OCI-LY7 (cell line): ENCODE data around the gene STARD7. TPM values are rescaled to one million over a fixed set of nuclear protein-coding genes. Genes with fewer than 3 reads are reported as not detected.
A peak's percentile ranks its signal among the peaks of the same experiment; 100 is the strongest.

Experiments
- BruUV-seq: library from RNA; stranded (reverse); fragments of 400-500 nt; replicated peaks from 2 replicates; lab custom pipeline; 2021; lab: Mats Ljungman, UMichigan
- CTCF ChIA-PET: fragments of 300-600 bp; sonication (Branson Sonifier 250); formaldehyde crosslinking; loops from one replicate; lab custom pipeline; 2022; ENCODE audit warnings: antibody characterized with exemption; ENCODE audit not compliant: unreplicated experiment; lab: Charles Lee
- POLR2A ChIA-PET: fragments of 300-600 bp; sonication (Branson Sonifier 250); formaldehyde crosslinking; loops from one replicate; lab custom pipeline; 2022; ENCODE audit warnings: antibody characterized with exemption; lab: Charles Lee
- DNase-seq: peaks from one replicate; pipeline ENCODE4 v3.0.0-alpha.2; 2015; ENCODE audit warnings: low spot score
- H2AFZ ChIP-seq: fragments of 200-600 bp; sonication (generic), shearing (Covaris generic); 2 replicates; pipeline ENCODE4 v1.6.1; 2014; ENCODE audit warnings: mild to moderate bottlenecking, antibody characterized with exemption, low read length, moderate library complexity
- H3K27ac ChIP-seq: fragments of 200-600 bp; sonication (generic); 2 replicates; pipeline ENCODE4 v1.5.1; 2014; ENCODE audit warnings: mixed run types, low read depth, mild to moderate bottlenecking, moderate library complexity, low read length, inconsistent platforms; ENCODE audit not compliant: poor library complexity, severe bottlenecking
- H3K36me3 ChIP-seq: fragments of 200-600 bp; sonication (generic); 2 replicates; pipeline ENCODE4 v1.6.1; 2014; ENCODE audit warnings: mild to moderate bottlenecking, antibody characterized with exemption, low read length, moderate library complexity, mixed read lengths; ENCODE audit not compliant: insufficient read depth
- H3K4me1 ChIP-seq: fragments of 200-600 bp; sonication (generic); 2 replicates; pipeline ENCODE4 v1.5.1; 2014; ENCODE audit warnings: mild to moderate bottlenecking, low read length; ENCODE audit not compliant: insufficient read depth, poor library complexity, severe bottlenecking
- H3K4me2 ChIP-seq: fragments of 200-600 bp; sonication (generic); 2 replicates; pipeline ENCODE4 v1.6.1; 2014; ENCODE audit warnings: mild to moderate bottlenecking, low read length
- H3K4me3 ChIP-seq: fragments of 200-600 bp; sonication (generic); 2 replicates; pipeline ENCODE4 v1.5.1; 2014; ENCODE audit warnings: mild to moderate bottlenecking, low read depth, low read length; ENCODE audit not compliant: poor library complexity, severe bottlenecking
- H3K79me2 ChIP-seq: fragments of 200-600 bp; sonication (generic); 2 replicates; pipeline ENCODE4 v1.6.1; 2016; ENCODE audit warnings: low read depth, mild to moderate bottlenecking, low read length, moderate library complexity, mixed read lengths; ENCODE audit not compliant: insufficient read depth
- H3K9me2 ChIP-seq: fragments of 200-600 bp; sonication (generic); 2 replicates; pipeline ENCODE4 v1.6.1; 2016; ENCODE audit warnings: mild to moderate bottlenecking, low read length, mixed read lengths; ENCODE audit not compliant: insufficient read depth
- H3K9me3 ChIP-seq: fragments of 200-600 bp; sonication (generic); 2 replicates; pipeline ENCODE4 v1.6.1; 2014; ENCODE audit warnings: mild to moderate bottlenecking, mixed run types, low read length, mixed read lengths
- H4K20me1 ChIP-seq: fragments of 200-600 bp; sonication (generic); 2 replicates; pipeline ENCODE4 v1.6.1; 2014; ENCODE audit warnings: mild to moderate bottlenecking, antibody characterized with exemption, low read length, moderate library complexity, mixed read lengths; ENCODE audit not compliant: insufficient read depth
- EZH2phosphoT487 ChIP-seq: fragments of 200-600 bp; sonication (generic); IDR thresholded peaks from 2 replicates; pipeline ENCODE4 v1.6.1; 2018; ENCODE audit warnings: low read depth, borderline replicate concordance, mild to moderate bottlenecking, mixed run types, antibody characterized with exemption, low read length, moderate library complexity, mixed read lengths
- intact Hi-C: fragments of 100-400 bp; cut with micrococcal nuclease; formaldehyde crosslinking; loops from one replicate; pipeline ENCODE4 v1.10.0; 2022; ENCODE audit not compliant: unreplicated experiment
- total RNA-seq, 2 experiments: library from RNA; depleted of rRNA in 1 of 2; stranded (reverse); fragments of >200 nt in 1 of 2; shearing (Covaris generic) in 1 of 2; gene quantifications; 2 replicates each; pipeline ENCODE4 v1.2.3, GENCODE V29; 2014 to 2022
- TF ChIP-seq, protein P1 (sequence below): fragments of 200-600 bp; sonication (generic); conservative IDR thresholded peaks from 2 replicates; pipeline ENCODE4 v1.5.1; 2014; ENCODE audit warnings: mild to moderate bottlenecking, antibody characterized with exemption, low read length, moderate library complexity, mixed read lengths

The STARD7 gene
- total RNA-seq, 2 experiments from 2014 or later: 206 to 239 TPM

- Histone ChIP-seq H3K9me3 (no peaks in the 10 kb centered on the region), H3K9me2 (no peaks in the 10 kb centered on the region), H3K79me2 (no peaks in the 10 kb centered on the region), H4K20me1 (no peaks in the 10 kb centered on the region), H3K4me2 (no peak overlapping the region), H3K4me1 (peaks cover 37% of the 10 kb centered on the region), H3K4me3 (no peak overlapping the region), H3K27ac (no peak overlapping the region), H2AFZ (no peak overlapping the region), H3K36me3 (peaks cover 20% of the 10 kb centered on the region)
- no peak for DNase-seq
- TF ChIP-seq EZH2phosphoT487: no peak
- TF ChIP-seq, protein P1, sequence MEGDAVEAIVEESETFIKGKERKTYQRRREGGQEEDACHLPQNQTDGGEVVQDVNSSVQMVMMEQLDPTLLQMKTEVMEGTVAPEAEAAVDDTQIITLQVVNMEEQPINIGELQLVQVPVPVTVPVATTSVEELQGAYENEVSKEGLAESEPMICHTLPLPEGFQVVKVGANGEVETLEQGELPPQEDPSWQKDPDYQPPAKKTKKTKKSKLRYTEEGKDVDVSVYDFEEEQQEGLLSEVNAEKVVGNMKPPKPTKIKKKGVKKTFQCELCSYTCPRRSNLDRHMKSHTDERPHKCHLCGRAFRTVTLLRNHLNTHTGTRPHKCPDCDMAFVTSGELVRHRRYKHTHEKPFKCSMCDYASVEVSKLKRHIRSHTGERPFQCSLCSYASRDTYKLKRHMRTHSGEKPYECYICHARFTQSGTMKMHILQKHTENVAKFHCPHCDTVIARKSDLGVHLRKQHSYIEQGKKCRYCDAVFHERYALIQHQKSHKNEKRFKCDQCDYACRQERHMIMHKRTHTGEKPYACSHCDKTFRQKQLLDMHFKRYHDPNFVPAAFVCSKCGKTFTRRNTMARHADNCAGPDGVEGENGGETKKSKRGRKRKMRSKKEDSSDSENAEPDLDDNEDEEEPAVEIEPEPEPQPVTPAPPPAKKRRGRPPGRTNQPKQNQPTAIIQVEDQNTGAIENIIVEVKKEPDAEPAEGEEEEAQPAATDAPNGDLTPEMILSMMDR: no peak
- intact Hi-C loops: no loop called here
- POLR2A ChIA-PET: interaction anchor here (0.6 to 2.1 kb wide), 2 partner anchors 10 to 14 kb away, joined by 5 to 7 read pairs; no protein-coding TSS in a partner anchor
- CTCF ChIA-PET: interaction anchor here (1.8 kb wide), 1 partner anchor 12 kb away, joined by 6 read pairs; no protein-coding TSS in a partner anchor
- no TSS peak for BruUV-seq
Observed at GRCh38 chr2:96247009-96247408, 38.4 kb upstream of the STARD7 start.

DNA sequence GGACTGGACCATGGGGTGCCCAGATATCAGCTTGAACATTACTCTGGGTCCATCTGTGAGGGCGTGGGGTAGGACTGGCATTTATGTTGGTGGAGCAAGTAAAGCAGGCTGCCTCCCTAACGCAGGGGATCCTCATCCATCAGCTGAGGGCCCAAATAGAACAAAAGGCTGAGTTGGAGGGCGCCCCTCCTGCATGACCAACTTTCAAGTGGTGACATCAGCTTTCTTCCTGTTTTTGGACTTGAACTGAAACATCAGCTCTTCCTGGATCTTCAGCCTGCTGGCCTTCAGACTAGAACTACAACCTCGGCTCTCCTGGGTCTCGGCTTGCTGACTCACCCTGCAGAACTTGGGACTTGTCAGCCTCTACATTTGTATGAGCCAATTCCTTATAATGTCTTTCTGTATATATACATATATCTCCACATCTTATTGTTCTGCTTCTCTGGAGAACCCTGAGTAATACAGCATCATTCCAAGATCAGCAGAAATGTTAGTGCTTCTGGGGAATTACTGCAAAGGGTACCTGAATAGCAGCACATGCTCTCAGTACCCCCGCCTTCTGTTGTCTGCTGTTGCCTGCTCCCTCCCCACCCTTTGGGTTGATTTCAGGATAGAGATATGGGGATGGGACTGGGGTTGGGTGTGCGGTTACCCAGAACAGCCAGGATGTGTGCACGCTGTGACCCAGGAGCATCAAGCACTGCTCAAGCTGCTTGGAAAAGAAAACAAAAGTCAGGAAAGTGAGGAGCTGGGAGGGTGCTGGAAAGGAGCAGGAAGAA is 37.2 kb upstream of the STARD7 start:
- DNase-seq: peak; percentile 74
- TF ChIP-seq, protein P1: 0 out of 2 replicates have a peak, but pooled peaks have one; percentile 15
- TF ChIP-seq EZH2phosphoT487: no peak
- Histone ChIP-seq H3K79me2 (no peaks in the 10 kb centered on the region), H3K9me2 (no peaks in the 10 kb centered on the region), H3K27ac (peak overlapping the region; percentile 39), H4K20me1 (no peaks in the 10 kb centered on the region), H3K9me3 (no peaks in the 10 kb centered on the region), H3K4me2 (peak overlapping the region; percentile 38; the same call in 1 of the 2 replicates), H3K4me1 (peaks cover 49% of the 10 kb centered on the region), H3K36me3 (peaks cover 10% of the 10 kb centered on the region), H3K4me3 (no peak overlapping the region), H2AFZ (peak overlapping the region; percentile 4; the same call in 1 of the 2 replicates)
- POLR2A ChIA-PET: interaction anchor here (1.1 to 2.1 kb wide), 4 partner anchors 10 to 15 kb away, joined by 4 to 7 read pairs (median 5); no protein-coding TSS in a partner anchor
- CTCF ChIA-PET: interaction anchor here (1.8 kb wide), 1 partner anchor 14 kb away, joined by 6 read pairs; no protein-coding TSS in a partner anchor
- intact Hi-C loops: no loop called here
- BruUV-seq: no TSS peak

DNA sequence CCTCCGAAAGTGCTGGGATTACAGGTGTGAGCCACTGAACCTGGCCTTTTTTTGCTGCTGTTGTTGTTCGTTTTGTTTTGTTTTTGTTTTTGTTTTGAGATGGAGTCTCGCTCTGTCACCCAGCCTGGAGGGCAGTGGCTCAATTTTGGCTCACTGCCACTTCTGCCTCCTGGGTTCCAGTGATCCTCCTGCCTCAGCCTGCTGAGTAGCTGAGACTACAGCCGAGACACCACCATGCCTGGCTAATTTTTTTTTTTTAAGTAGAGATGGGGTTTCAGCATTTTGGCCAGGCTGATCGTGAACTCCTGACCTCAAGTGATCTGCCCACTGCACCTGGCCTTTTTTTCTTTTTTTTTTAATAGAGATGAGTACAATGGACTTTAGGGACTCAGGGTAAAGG is 35.2 kb upstream of the STARD7 start:
- no TSS peak for BruUV-seq
- H2AFZ ChIP-seq: no peak overlapping the region
- peaks cover 64% of the 10 kb centered on the region for H3K4me1 ChIP-seq
- H3K4me2 ChIP-seq: no peak overlapping the region
- TF ChIP-seq EZH2phosphoT487: no peak
- TF ChIP-seq, protein P1: no peak
- peaks cover 3% of the 10 kb centered on the region for H3K36me3 ChIP-seq
- no peaks in the 10 kb centered on the region for H3K9me3 ChIP-seq
- DNase-seq: no peak
- CTCF ChIA-PET: no interaction called here
- no peaks in the 10 kb centered on the region for H4K20me1 ChIP-seq
- H3K27ac ChIP-seq: no peak overlapping the region
- intact Hi-C loops: loop anchor here (5.0 kb wide), 1 partner anchor 102 kb away; no protein-coding TSS in a partner anchor
- H3K9me2 ChIP-seq: no peaks in the 10 kb centered on the region
- H3K79me2 ChIP-seq: no peaks in the 10 kb centered on the region
- POLR2A ChIA-PET: interaction anchor here (1.4 to 3.2 kb wide), 2 partner anchors 11 to 96 kb away, joined by 3 to 25 read pairs; no protein-coding TSS in a partner anchor
- H3K4me3 ChIP-seq: no peak overlapping the region
